Astrocyte of the spinal cord (primary cell): ENCODE measurements around the gene NT5M.

Experiments used
- DNase-seq: peaks from one replicate; pipeline ENCODE4 v3.0.0; 2011; ENCODE audit warnings: low read depth, low spot score
- H3K4me3 ChIP-seq: 2 replicates; pipeline ENCODE4 v1.5.1; 2011; ENCODE audit warnings: low read depth, mild to moderate bottlenecking, low read length, moderate library complexity
- in situ Hi-C: cut with HindIII; loops from 2 replicates; pipeline ENCODE4 v1.10.0; 2017; ENCODE audit warnings: low sequenced_read_pairs
- TF ChIP-seq, protein P1 (sequence below): IDR thresholded peaks from 2 replicates; pipeline ENCODE4 v1.5.1; 2012; ENCODE audit warnings: low read depth, mild to moderate bottlenecking, low read length, inconsistent platforms

The NT5M gene

DNA sequence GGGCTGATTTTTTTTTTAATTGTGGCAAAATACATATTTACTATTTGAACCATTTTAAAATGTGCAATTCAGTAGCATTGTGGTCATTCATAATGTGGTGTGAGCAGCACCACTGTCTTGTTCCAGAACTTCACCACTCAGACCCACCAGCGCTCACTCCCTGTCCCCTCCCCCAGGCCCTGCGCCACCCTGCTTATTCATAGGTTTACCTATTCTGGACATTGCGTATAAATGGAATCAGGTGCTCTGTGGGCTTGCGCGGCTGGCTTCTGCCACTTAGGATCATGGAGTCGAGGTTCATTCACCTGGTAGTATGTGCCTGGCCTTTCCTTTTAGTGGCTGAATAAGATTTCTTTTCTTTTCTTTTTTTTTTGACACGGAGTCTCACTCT is 59.4 kb downstream of the NT5M start:
- in situ Hi-C loops, result loop anchor here (25.0 kb wide), 1 partner anchor 225 kb away; the partner anchor contains the start of gene PEMT
- TF ChIP-seq, protein P1, sequence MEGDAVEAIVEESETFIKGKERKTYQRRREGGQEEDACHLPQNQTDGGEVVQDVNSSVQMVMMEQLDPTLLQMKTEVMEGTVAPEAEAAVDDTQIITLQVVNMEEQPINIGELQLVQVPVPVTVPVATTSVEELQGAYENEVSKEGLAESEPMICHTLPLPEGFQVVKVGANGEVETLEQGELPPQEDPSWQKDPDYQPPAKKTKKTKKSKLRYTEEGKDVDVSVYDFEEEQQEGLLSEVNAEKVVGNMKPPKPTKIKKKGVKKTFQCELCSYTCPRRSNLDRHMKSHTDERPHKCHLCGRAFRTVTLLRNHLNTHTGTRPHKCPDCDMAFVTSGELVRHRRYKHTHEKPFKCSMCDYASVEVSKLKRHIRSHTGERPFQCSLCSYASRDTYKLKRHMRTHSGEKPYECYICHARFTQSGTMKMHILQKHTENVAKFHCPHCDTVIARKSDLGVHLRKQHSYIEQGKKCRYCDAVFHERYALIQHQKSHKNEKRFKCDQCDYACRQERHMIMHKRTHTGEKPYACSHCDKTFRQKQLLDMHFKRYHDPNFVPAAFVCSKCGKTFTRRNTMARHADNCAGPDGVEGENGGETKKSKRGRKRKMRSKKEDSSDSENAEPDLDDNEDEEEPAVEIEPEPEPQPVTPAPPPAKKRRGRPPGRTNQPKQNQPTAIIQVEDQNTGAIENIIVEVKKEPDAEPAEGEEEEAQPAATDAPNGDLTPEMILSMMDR, result no peak
- H3K4me3 ChIP-seq, result no peak overlapping the region
- no peak for DNase-seq

DNA sequence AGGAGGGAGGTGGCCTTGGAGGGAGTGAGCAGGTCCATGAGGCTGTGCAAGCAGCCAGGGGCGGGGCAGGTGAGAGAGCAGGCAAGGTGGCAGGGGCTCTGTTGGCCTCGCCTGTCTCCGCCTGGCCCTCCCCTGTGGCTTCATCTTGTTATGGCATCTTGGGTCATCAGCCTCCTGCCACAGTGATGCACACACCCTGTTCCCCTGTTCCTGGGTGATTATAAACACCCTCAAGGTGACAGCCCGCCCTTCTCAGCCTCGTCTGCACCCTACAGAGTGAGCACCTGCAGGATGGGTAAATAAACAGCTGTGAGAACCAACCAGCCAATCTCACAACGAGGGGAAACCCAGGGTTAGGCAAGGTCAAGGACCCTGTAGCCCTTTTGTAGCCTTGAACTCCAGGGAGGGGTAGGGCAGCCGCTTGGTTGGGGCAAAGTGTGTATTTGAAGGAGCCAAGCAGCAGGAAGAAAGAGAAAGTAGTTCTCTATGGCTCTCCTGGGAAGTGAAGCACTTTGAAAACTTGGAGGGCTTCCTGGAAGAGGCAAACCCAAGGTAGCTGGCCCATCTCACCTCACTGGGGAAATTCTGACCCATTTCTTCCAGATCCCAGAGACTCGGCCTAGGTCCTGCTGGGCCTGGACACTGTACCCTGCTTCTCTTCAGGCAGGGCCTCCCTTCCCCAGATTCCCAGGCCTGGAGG is 60.6 kb downstream of the NT5M start:
- no peak overlapping the region for H3K4me3 ChIP-seq
- in situ Hi-C loops, result loop anchor here (25.0 kb wide), 1 partner anchor 224 kb away; the partner anchor contains the start of gene PEMT
- TF ChIP-seq, protein P1, result no peak
- DNase-seq, result no peak

- no peak for DNase-seq
- TF ChIP-seq, protein P1, result no peak
- H3K4me3 ChIP-seq, result no peak overlapping the region
- in situ Hi-C loops, result loop anchor here (25.0 kb wide), 1 partner anchor 223 kb away; the partner anchor contains the start of gene PEMT
These were observed 61.1 kb downstream of the NT5M start for GRCh38 chr17:17364338-17364667.

DNA sequence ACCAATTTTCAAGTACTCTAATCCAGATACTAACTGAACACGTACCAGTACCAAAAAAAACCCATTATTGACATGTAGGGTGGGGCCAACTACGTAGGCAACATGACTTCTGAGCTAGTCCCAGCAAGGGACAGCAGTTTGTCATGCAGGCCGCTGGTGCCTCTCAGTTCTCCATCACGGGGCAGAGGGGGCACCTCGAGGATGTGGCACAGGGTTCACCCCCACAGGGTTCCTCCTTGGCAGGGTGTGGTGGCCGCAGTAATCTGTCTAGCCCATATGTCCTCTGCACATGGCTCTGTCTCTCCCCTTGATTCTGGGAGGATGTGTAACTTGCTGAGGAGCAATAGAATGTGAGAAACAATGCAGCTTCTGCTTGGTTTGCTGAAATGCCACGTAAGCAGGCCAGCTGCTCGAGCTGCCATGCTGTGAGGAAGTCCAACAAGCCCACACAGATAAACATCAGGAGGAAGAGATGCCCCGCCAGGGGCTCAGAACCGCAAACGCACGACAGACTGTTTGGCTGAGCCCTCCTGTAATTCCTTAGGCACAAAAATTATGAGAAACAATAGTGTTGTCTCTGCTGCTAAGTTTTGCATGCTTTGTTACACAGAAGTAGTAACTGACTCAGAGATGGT is 62.4 kb downstream of the NT5M start:
- no peak for DNase-seq
- no peak overlapping the region for H3K4me3 ChIP-seq
- TF ChIP-seq, protein P1, result no peak
- in situ Hi-C loops, result loop anchor here (25.0 kb wide), 1 partner anchor 222 kb away; the partner anchor contains the start of gene PEMT

DNA sequence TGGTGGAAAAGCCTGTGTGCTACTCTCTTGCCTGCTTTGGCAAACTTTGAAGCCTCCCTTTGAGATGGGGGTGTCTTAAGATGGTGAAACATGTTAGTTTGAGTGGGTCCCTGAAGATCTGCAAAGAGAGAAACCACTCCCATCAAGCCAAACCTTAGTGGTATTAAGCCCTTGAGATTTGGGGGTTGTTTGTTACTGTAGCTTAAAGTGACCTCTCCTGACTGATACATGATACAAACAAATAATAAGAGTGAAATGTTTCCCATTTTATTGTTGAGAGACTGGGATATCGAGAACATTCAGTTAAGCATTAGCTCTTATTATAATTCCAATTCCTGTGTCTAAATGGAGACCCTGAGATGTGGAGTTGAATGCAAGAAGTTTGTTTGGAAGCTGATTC is 63.1 kb downstream of the NT5M start:
- no peak for DNase-seq
- in situ Hi-C loops, result loop anchor here (25.0 kb wide), 1 partner anchor 221 kb away; the partner anchor contains the start of gene PEMT
- TF ChIP-seq, protein P1, result no peak
- H3K4me3 ChIP-seq, result no peak overlapping the region

GRCh38 chr17:17366941-17367875 is 64.0 kb downstream of the NT5M start:
- DNase-seq, result no peak
- H3K4me3 ChIP-seq, result no peak overlapping the region
- TF ChIP-seq, protein P1, result no peak
- in situ Hi-C loops, result loop anchor here (25.0 kb wide), 1 partner anchor 220 kb away; the partner anchor contains the start of gene PEMT
